GM12875 (cell line): ENCODE data around the gene KRTAP10-6.

Source experiments
- H3K4me3 ChIP-seq: one replicate; pipeline ENCODE4 v1.5.1; 2011; ENCODE audit warnings: low read depth, low read length, control low read depth
- CTCF ChIP-seq: IDR thresholded peaks from 2 replicates; pipeline ENCODE4 v1.5.1; 2011; ENCODE audit warnings: low read depth, mild to moderate bottlenecking, control low read depth, inconsistent platforms, low read length, moderate library complexity, borderline replicate concordance; ENCODE audit not compliant: insufficient read depth

KRTAP10-6 gene

DNA sequence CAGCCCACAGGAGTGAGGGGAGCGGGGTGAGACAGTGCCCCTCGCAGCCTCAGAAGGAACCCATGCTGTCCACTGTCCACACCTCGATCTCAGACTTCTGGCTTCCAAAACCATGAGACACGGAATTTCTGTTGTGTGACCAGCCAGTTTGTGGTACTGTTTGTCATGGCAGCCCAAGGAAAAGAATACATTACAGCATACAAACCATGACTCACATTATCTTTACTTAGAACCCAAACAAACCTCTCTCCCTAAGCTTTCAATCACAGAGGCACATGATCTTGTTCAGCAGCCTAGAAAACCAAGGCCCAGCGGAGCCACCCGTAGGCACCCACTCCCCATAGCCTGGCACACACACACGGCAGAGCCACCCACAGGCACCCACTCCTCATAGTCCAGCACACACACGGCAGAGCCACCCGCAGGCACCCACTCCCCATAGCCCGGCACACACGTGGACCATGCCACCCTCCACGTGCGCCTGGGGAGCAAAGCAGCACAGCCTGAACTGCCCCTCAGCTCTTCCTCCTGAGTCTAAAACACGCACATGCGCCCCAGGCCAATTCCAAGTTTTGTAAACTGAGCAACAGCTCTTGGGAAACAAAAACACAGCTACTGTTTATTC is 19.2 kb downstream of the KRTAP10-6 start:
- no peak overlapping the region for H3K4me3 ChIP-seq
- TF ChIP-seq CTCF = no peak

GRCh38 chr21:44571844-44572782 is 20.2 kb downstream of the KRTAP10-6 start:
- H3K4me3 ChIP-seq = no peak overlapping the region
- no peak for TF ChIP-seq CTCF

- TF ChIP-seq CTCF = no peak
- no peak overlapping the region for H3K4me3 ChIP-seq
These were observed 21.0 kb downstream of the KRTAP10-6 start for GRCh38 chr21:44571296-44571695.

GRCh38 chr21:44569861-44570517 is 22.3 kb downstream of the KRTAP10-6 start:
- TF ChIP-seq CTCF = no peak
- no peak overlapping the region for H3K4me3 ChIP-seq

DNA sequence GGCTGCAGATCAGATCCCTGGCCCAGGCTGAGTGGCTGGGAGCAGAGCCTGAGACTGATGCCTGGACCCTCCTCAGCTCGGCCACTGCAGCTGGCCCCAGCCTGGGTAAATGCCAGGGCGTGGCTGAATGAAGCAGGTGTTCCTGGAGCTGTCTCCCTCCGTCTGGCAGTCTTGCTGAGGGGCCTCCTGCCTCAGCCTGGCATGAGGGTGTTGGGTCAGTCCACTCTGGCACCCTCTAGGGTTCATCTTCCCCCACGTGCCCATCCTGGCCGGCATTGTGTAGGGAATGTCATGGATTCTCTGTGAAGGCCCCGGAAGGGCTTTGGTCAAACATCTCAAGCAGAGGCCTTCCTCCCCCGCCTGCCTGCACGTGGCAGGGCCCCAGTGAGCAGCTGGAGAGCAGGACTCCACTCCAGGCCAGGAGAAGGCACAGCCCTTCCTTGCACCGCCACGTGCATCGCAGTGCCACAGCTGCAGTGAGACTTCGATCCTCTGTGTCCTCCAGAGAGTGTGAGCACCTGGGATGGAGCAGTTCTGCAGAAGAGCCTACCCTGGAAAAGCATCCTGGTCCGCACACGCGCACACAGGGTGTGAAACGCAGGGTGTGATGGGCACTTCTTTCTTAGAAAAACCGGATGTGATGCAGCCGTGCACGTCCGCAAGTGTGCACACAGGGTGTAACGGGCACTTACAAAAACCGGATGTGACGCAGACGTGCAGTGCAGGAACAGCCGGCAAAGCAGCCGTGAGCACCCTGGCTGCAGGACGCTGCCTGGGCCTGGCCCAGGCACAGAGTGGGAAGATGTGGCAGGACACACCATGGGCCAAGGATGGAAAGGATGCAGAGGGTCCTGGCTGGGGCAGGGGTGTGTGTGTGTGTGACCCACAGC is 23.4 kb downstream of the KRTAP10-6 start:
- no peak overlapping the region for H3K4me3 ChIP-seq
- TF ChIP-seq CTCF = no peak

GRCh38 chr21:44568261-44568660 is 24.0 kb downstream of the KRTAP10-6 start:
- H3K4me3 ChIP-seq = no peak overlapping the region
- TF ChIP-seq CTCF = no peak
